Osteoblast (primary cell): ENCODE measurements around the gene PLIN3. TPM values are rescaled to one million over a fixed set of nuclear protein-coding genes. Genes with fewer than 3 reads are reported as not detected.
"Not testable (repeated sequence)": the region's sequence is repeated elsewhere in the genome, so short reads cannot be mapped to it uniquely, and the experiment has no call there.

Source experiments
- DNase-seq: peaks from one replicate; pipeline ENCODE4 v3.0.0; 2011; ENCODE audit warnings: low spot score, mixed read lengths; ENCODE audit not compliant: insufficient read length; ENCODE audit errors: missing footprints
- H2AFZ ChIP-seq: 2 replicates; pipeline ENCODE4 v1.6.0; 2011; ENCODE audit warnings: mild to moderate bottlenecking, low read length
- H3K27ac ChIP-seq: 2 replicates; pipeline ENCODE4 v1.5.1; 2011; ENCODE audit warnings: mild to moderate bottlenecking, low read depth, low read length, moderate library complexity
- H3K27me3 ChIP-seq: 2 replicates; pipeline ENCODE4 v1.6.0; 2012; ENCODE audit warnings: mild to moderate bottlenecking, control low read depth, inconsistent platforms, low read length, moderate library complexity; ENCODE audit not compliant: insufficient read depth
- H3K36me3 ChIP-seq: 2 replicates; pipeline ENCODE4 v1.5.1; 2011; ENCODE audit warnings: mild to moderate bottlenecking, low read length, control low read depth, moderate library complexity; ENCODE audit not compliant: insufficient read depth
- H3K4me1 ChIP-seq: 2 replicates; pipeline ENCODE4 v1.5.1; 2011; ENCODE audit warnings: mild to moderate bottlenecking, low read length, control low read depth, moderate library complexity; ENCODE audit not compliant: insufficient read depth
- H3K4me2 ChIP-seq: 2 replicates; pipeline ENCODE4 v1.6.0; 2011; ENCODE audit warnings: mild to moderate bottlenecking, low read length; ENCODE audit not compliant: insufficient read depth
- H3K4me3 ChIP-seq: fragments of 200-600 bp; sonication (generic); 3 replicates; pipeline ENCODE4 v1.5.1; 2012; ENCODE audit warnings: mild to moderate bottlenecking, low read length, inconsistent platforms; ENCODE audit not compliant: insufficient read depth
- H3K79me2 ChIP-seq: 2 replicates; pipeline ENCODE4 v1.6.0; 2012; ENCODE audit warnings: mild to moderate bottlenecking, low read length, control low read depth, inconsistent platforms; ENCODE audit not compliant: insufficient read depth
- H3K9me3 ChIP-seq: 2 replicates; pipeline ENCODE4 v1.5.1; 2011; ENCODE audit warnings: low read depth, low read length, control low read depth
- H4K20me1 ChIP-seq: 2 replicates; pipeline ENCODE4 v1.6.0; 2012; ENCODE audit warnings: mild to moderate bottlenecking, low read length, control low read depth; ENCODE audit not compliant: insufficient read depth
- CTCF ChIP-seq: IDR thresholded peaks from 2 replicates; pipeline ENCODE4 v1.5.1; 2011; ENCODE audit warnings: mild to moderate bottlenecking, low read depth, low read length, moderate library complexity; ENCODE audit errors: extremely low read depth
- total RNA-seq: library from RNA; depleted of rRNA; stranded (reverse); fragments of >200 nt; gene quantifications from 2 replicates; pipeline ENCODE4 v1.2.3, GENCODE V29; 2012

The PLIN3 gene
- total RNA-seq, 1 donor = 260 TPM

GRCh38 chr19:4902796-4903195 lies 35.3 kb upstream of the PLIN3 start, which contains the start of gene ARRDC5:
TSS of gene ARRDC5 (minus strand) at chr19:4902896. CDS start at chr19:4902825, 71 bp downstream.
- Histone ChIP-seq H2AFZ (no peak within 1 kb of the TSS), H3K79me2 (no peaks in the 10 kb centered on the region), H4K20me1 (no peaks in the 10 kb centered on the region), H3K4me3 (no peak within 1 kb of the TSS), H3K36me3 (no peaks in the 10 kb centered on the region), H3K27ac (no peak within 1 kb of the TSS), H3K4me1 (no peaks in the 10 kb centered on the region), H3K4me2 (no peak within 1 kb of the TSS), H3K9me3 (no peaks in the 10 kb centered on the region), H3K27me3 (no peaks in the 10 kb centered on the region)
- no peak for TF ChIP-seq CTCF
- peak; percentile 82 for DNase-seq

GRCh38 chr19:4900879-4901278 lies 33.4 kb upstream of the PLIN3 start:
- not testable (repeated sequence) for H3K4me2 ChIP-seq, H3K79me2 ChIP-seq, DNase-seq, H4K20me1 ChIP-seq, H3K4me1 ChIP-seq, H3K27me3 ChIP-seq, H3K4me3 ChIP-seq, H3K36me3 ChIP-seq, H3K9me3 ChIP-seq, H3K27ac ChIP-seq, H2AFZ ChIP-seq

- H3K9me3 ChIP-seq = no peaks in the 10 kb centered on the region
- no peaks in the 10 kb centered on the region for H3K27me3 ChIP-seq
- H3K4me3 ChIP-seq = no peak overlapping the region
- H3K4me2 ChIP-seq = no peak overlapping the region
- no peaks in the 10 kb centered on the region for H3K36me3 ChIP-seq
- H3K4me1 ChIP-seq = no peaks in the 10 kb centered on the region
- no peak overlapping the region for H2AFZ ChIP-seq
- DNase-seq = no peak
- no peaks in the 10 kb centered on the region for H4K20me1 ChIP-seq
- no peak for TF ChIP-seq CTCF
- no peaks in the 10 kb centered on the region for H3K79me2 ChIP-seq
- no peak overlapping the region for H3K27ac ChIP-seq
These were observed 29.7 kb upstream of the PLIN3 start for GRCh38 chr19:4897146-4897545.

- DNase-seq = no peak
- Histone ChIP-seq H3K4me1 (no peaks in the 10 kb centered on the region), H3K9me3 (no peaks in the 10 kb centered on the region), H3K36me3 (no peaks in the 10 kb centered on the region), H3K4me3 (no peak overlapping the region), H3K4me2 (no peak overlapping the region), H3K79me2 (no peaks in the 10 kb centered on the region), H4K20me1 (no peaks in the 10 kb centered on the region), H3K27me3 (no peaks in the 10 kb centered on the region), H2AFZ (no peak overlapping the region), H3K27ac (no peak overlapping the region)
- TF ChIP-seq CTCF = no peak
These were observed 28.9 kb upstream of the PLIN3 start for GRCh38 chr19:4896372-4896771.

GRCh38 chr19:4892962-4893361 lies 25.5 kb upstream of the PLIN3 start:
- not testable (repeated sequence) for H3K79me2 ChIP-seq, H3K27ac ChIP-seq, H3K4me3 ChIP-seq, H3K27me3 ChIP-seq, H3K4me1 ChIP-seq, H4K20me1 ChIP-seq, H2AFZ ChIP-seq, H3K9me3 ChIP-seq, H3K4me2 ChIP-seq, H3K36me3 ChIP-seq, DNase-seq
